Progenitor cell of endocrine pancreas (in vitro differentiated cells): ENCODE results near the gene NECAB3. TPM values are rescaled to one million over a fixed set of nuclear protein-coding genes. Genes with fewer than 3 reads are reported as not detected.

Experiments used
- DNase-seq: peaks from one replicate; pipeline ENCODE4 v3.0.0; 2021; ENCODE audit warnings: low spot score; ENCODE audit not compliant: unreplicated experiment
- H3K27ac Mint-ChIP-seq: 2 replicates; pipeline ENCODE4 v1.8.0; 2021; ENCODE audit warnings: mild to moderate bottlenecking, moderate library complexity, mixed read lengths
- H3K27me3 Mint-ChIP-seq: 2 replicates; pipeline ENCODE4 v1.8.0; 2021; ENCODE audit warnings: mixed read lengths
- H3K36me3 Mint-ChIP-seq: 2 replicates; pipeline ENCODE4 v1.8.0; 2022; ENCODE audit warnings: mixed read lengths; ENCODE audit not compliant: insufficient read depth
- H3K4me1 Mint-ChIP-seq: 2 replicates; pipeline ENCODE4 v1.8.0; 2021; ENCODE audit warnings: low read depth, mixed read lengths
- H3K4me3 Mint-ChIP-seq: 2 replicates; pipeline ENCODE4 v1.8.0; 2021; ENCODE audit warnings: low read depth, mild to moderate bottlenecking, moderate library complexity, mixed read lengths
- H3K9me3 Mint-ChIP-seq: 2 replicates; pipeline ENCODE4 v1.8.0; 2021; ENCODE audit warnings: low read depth, mixed read lengths
- total RNA-seq: library from RNA; stranded (reverse); gene quantifications from 2 replicates; pipeline ENCODE4 v1.2.1, GENCODE V29; 2021
- TF ChIP-seq, protein P1 (sequence below): fragments of 200-600 bp; sonication (generic); IDR thresholded peaks from one replicate; pipeline ENCODE4 v1.5.0; 2021; ENCODE audit warnings: antibody characterized with exemption, mild to moderate bottlenecking; ENCODE audit not compliant: unreplicated experiment

NECAB3 gene
- total RNA-seq, 1 donor from 2014 or later, result 68.3 TPM

DNA sequence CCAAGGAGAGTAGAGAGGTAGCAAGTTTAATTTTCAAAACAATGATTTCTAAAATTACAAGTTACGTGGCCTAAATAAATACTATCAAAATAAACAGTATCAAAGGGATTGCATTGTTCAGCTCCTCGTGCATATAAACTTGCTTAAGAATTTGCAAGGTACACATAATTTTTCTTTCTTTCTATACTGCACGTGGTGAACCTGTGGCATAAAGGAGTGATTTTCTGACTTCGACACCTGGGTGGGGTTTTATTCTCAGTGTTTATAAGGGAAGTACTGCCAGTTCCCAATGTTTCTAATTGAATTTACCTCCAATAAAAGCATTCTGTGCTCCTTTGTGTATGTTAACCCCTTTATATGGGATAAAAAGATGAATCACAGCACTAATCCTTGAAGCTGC, 62.2 kb downstream of the NECAB3 start:
- H3K4me1 Mint-ChIP-seq, result no peaks in the 10 kb centered on the region
- DNase-seq, result no peak
- H3K27ac Mint-ChIP-seq, result peak overlapping the region; percentile 7
- H3K9me3 Mint-ChIP-seq, result no peaks in the 10 kb centered on the region
- no peaks in the 10 kb centered on the region for H3K27me3 Mint-ChIP-seq
- H3K4me3 Mint-ChIP-seq, result no peak overlapping the region
- TF ChIP-seq, protein P1, sequence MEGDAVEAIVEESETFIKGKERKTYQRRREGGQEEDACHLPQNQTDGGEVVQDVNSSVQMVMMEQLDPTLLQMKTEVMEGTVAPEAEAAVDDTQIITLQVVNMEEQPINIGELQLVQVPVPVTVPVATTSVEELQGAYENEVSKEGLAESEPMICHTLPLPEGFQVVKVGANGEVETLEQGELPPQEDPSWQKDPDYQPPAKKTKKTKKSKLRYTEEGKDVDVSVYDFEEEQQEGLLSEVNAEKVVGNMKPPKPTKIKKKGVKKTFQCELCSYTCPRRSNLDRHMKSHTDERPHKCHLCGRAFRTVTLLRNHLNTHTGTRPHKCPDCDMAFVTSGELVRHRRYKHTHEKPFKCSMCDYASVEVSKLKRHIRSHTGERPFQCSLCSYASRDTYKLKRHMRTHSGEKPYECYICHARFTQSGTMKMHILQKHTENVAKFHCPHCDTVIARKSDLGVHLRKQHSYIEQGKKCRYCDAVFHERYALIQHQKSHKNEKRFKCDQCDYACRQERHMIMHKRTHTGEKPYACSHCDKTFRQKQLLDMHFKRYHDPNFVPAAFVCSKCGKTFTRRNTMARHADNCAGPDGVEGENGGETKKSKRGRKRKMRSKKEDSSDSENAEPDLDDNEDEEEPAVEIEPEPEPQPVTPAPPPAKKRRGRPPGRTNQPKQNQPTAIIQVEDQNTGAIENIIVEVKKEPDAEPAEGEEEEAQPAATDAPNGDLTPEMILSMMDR, result no peak
- H3K36me3 Mint-ChIP-seq, result peaks cover 18% of the 10 kb centered on the region

DNA sequence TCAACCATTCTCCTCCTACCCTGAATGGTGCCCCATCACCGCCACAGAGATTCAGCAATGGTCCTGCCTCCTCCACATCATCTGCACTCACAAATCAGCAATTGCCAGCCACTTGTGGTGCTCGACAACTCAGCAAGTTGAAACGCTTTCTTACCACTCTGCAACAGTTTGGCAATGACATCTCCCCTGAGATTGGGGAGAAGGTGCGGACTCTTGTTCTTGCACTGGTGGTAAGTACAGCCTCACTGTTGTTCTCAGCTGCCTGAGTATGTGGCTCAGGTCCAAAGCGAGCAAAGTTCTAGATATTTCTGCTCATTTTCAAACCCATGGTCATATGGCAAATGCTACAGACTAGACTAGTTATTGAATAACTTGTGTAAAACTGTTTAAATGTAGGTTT, 63.1 kb downstream of the NECAB3 start:
- Mint-ChIP-seq H3K4me3 (no peak overlapping the region), H3K36me3 (peaks cover 16% of the 10 kb centered on the region), H3K9me3 (no peaks in the 10 kb centered on the region), H3K27ac (no peak overlapping the region), H3K4me1 (no peaks in the 10 kb centered on the region), H3K27me3 (no peaks in the 10 kb centered on the region)
- no peak for DNase-seq
- TF ChIP-seq, protein P1, result no peak

DNA sequence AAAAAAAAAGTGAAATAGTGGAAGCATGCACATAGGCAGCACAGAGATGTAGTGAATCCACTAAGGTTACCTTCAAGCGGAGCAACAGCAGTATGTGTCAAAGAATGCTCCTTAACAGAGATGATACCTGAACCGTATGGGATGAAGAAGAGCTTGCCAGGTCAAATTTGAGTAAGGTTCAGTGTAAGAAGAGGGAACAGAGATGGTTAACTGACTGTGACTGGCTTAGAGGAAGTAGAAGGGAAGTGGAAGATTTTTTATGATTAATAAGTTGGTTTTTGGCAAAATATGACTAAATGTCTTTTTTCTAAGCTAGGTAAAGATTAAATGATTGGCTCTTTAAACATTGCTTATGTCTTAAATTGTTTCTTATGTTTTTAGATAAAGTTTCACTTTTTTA, 64.7 kb downstream of the NECAB3 start:
- no peak overlapping the region for H3K27ac Mint-ChIP-seq
- TF ChIP-seq, protein P1, result no peak
- peaks cover 13% of the 10 kb centered on the region for H3K36me3 Mint-ChIP-seq
- no peak overlapping the region for H3K4me3 Mint-ChIP-seq
- H3K4me1 Mint-ChIP-seq, result no peaks in the 10 kb centered on the region
- no peaks in the 10 kb centered on the region for H3K27me3 Mint-ChIP-seq
- no peaks in the 10 kb centered on the region for H3K9me3 Mint-ChIP-seq
- no peak for DNase-seq

Other genes starting within 250 kb of the NECAB3 start
- gene SNTA1, start 230.7 kb downstream of the NECAB3 start, total RNA-seq, result 5.8 and 6.7 TPM in 2 replicates
- gene CBFA2T2, start 184.3 kb downstream of the NECAB3 start, total RNA-seq, result 51.3 and 58.1 TPM in 2 replicates
- 0.27 TPM in 1 of 2 replicates, not detected in the other for gene C20orf144, start 12.1 kb downstream of the NECAB3 start, total RNA-seq
- 0.36 and 0.38 TPM in 2 replicates for gene ACTL10, start 7.5 kb downstream of the NECAB3 start, total RNA-seq
- 26.2 and 26.5 TPM in 2 replicates for gene E2F1, start 12.0 kb upstream of the NECAB3 start, total RNA-seq
- 5.0 and 6.1 TPM in 2 replicates for gene PXMP4, start 45.9 kb upstream of the NECAB3 start, total RNA-seq
- gene ZNF341, start 57.6 kb upstream of the NECAB3 start, total RNA-seq, result 8.0 and 8.3 TPM in 2 replicates
- gene CHMP4B, start 136.9 kb upstream of the NECAB3 start, total RNA-seq, result 136 and 137 TPM in 2 replicates